ENCODE data around the gene GOLGA6L6. TPM values are rescaled to one million over a fixed set of nuclear protein-coding genes. Genes with fewer than 3 reads are reported as not detected.
"Not testable (repeated sequence)": the region's sequence is repeated elsewhere in the genome, so short reads cannot be mapped to it uniquely, and the experiment has no call there.

Gene GOLGA6L6
- total and polyA plus RNA-seq, 10 of the 15 experiments (the other 5 are each of a cell fraction or from before 2014, with no cell fraction given) = not detected

DNA sequence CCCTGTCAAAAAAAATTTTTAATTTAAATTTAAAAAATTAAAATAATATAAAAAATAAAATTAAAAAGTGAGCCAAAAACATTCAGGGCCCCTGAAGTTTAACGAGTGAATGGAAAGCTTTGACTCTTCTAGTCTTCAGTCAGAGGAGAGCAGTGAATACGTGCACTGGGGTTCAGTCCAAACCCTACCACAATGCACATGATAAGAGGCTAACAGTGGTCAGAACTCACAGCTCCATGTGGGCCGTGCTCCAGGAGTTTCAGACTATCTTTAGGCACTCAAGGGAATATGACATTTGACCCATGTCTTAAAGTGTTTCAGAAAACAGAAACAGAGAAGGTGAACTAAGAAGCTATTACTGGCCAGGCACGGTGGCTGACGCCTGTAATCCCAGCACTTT is 48.6 kb downstream of the GOLGA6L6 start:
- RAD21 ChIA-PET (ENCODE audit: unreplicated experiment); SMC1A ChIA-PET (ENCODE audit: uncharacterized antibody, unreplicated experiment); intact Hi-C loops (cut with micrococcal nuclease; ENCODE audit: unreplicated experiment); in situ Hi-C loops (cut with MboI); ATAC-seq; H4K20me1 ChIP-seq (ENCODE audit: control insufficient read depth, insufficient read depth); H3K9me3 ChIP-seq (replicated peaks; ENCODE audit: control insufficient read depth, insufficient read depth, low read length); H3K36me3 ChIP-seq (ENCODE audit: control insufficient read depth in 2 of 2, insufficient read depth in 2 of 2, low read length in 1 of 2); H3K4me3 ChIP-seq; H3K27ac ChIP-seq (ENCODE audit: control insufficient read depth, insufficient read depth); H3K4me2 ChIP-seq (ENCODE audit: control insufficient read depth, insufficient read depth); H3K4me1 ChIP-seq (ENCODE audit: control insufficient read depth, insufficient read depth, low read length); BruUV-seq (replicated peaks); FAIRE-seq; CTCF ChIA-PET; DNase-seq (ENCODE audit: low read depth, low spot score); H3K9ac ChIP-seq (ENCODE audit: control insufficient read depth, insufficient read depth, low read length); H3K27me3 ChIP-seq (replicated peaks in 1 of 2; ENCODE audit: control insufficient read depth in 2 of 2, insufficient read depth in 2 of 2, low read length in 1 of 2); H2AFZ ChIP-seq (ENCODE audit: control insufficient read depth, low read depth, low read length); H3K79me2 ChIP-seq (ENCODE audit: control insufficient read depth, insufficient read depth, low read length); POLR2A ChIA-PET: not testable (repeated sequence)
- WGBS (ENCODE audit: insufficient coverage, insufficient replicate concordance, low lambda C conversion rate, missing lambda C conversion rate) = 25% methylated on average over 1 of the region's 5 CpGs

DNA sequence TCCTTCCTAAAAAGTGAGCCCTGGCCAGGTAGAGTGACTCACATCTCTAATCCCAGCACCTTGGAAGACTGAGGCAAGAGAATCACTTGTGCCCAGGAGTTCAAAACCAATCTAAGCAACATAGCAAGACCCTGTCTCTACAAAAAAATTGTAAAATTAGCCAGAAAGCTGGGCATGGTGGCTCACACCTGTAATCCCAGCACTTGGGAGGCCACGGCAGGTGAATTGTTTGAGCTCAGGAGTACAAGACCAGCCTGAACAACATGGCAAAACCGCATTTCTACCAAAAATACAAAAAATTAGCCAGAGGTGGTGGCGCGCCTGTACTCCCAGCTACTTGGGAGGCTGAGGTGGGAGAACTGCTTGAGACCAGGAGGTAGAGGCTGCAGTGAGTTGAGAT is 49.0 kb downstream of the GOLGA6L6 start:
- H3K4me3 ChIP-seq; H3K9ac ChIP-seq (ENCODE audit: control insufficient read depth, insufficient read depth, low read length); H3K36me3 ChIP-seq (ENCODE audit: control insufficient read depth in 2 of 2, insufficient read depth in 2 of 2, low read length in 1 of 2); H3K27ac ChIP-seq (ENCODE audit: control insufficient read depth, insufficient read depth); DNase-seq (ENCODE audit: low read depth, low spot score); CTCF ChIA-PET; H3K79me2 ChIP-seq (ENCODE audit: control insufficient read depth, insufficient read depth, low read length); H3K4me2 ChIP-seq (ENCODE audit: control insufficient read depth, insufficient read depth); SMC1A ChIA-PET (ENCODE audit: uncharacterized antibody, unreplicated experiment); H3K27me3 ChIP-seq (replicated peaks in 1 of 2; ENCODE audit: control insufficient read depth in 2 of 2, insufficient read depth in 2 of 2, low read length in 1 of 2); ATAC-seq; intact Hi-C loops (cut with micrococcal nuclease; ENCODE audit: unreplicated experiment); FAIRE-seq; H3K9me3 ChIP-seq (replicated peaks; ENCODE audit: control insufficient read depth, insufficient read depth, low read length); H4K20me1 ChIP-seq (ENCODE audit: control insufficient read depth, insufficient read depth); RAD21 ChIA-PET (ENCODE audit: unreplicated experiment); in situ Hi-C loops (cut with MboI); BruUV-seq (replicated peaks); POLR2A ChIA-PET; H3K4me1 ChIP-seq (ENCODE audit: control insufficient read depth, insufficient read depth, low read length); H2AFZ ChIP-seq (ENCODE audit: control insufficient read depth, low read depth, low read length): not testable (repeated sequence)
- WGBS (ENCODE audit: insufficient coverage, insufficient replicate concordance, low lambda C conversion rate, missing lambda C conversion rate) = 80% methylated on average over 1 of the region's 4 CpGs

DNA sequence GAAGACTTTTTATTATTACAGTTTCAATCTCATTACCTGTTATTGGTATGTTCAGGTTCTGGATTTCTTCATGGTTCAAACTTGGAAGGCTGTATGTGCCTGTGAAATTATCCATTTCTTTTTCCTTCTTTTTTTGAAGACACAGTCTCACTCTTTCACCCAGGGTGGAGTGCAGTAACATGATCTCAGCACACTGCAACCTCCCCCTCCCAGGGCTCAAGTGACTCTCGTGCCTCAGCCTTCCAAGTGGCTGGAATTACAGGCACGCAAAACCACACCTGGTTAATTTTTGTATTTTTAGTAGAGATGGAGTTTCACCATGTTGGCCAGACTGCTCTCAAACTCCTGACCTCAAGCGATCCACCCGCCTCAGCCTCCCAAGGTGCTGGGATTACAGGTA is 52.3 kb downstream of the GOLGA6L6 start:
- BruUV-seq (replicated peaks); CTCF ChIA-PET; H3K9me3 ChIP-seq (replicated peaks; ENCODE audit: control insufficient read depth, insufficient read depth, low read length); FAIRE-seq; H3K9ac ChIP-seq (ENCODE audit: control insufficient read depth, insufficient read depth, low read length); H4K20me1 ChIP-seq (ENCODE audit: control insufficient read depth, insufficient read depth); POLR2A ChIA-PET; H2AFZ ChIP-seq (ENCODE audit: control insufficient read depth, low read depth, low read length); H3K27me3 ChIP-seq (replicated peaks in 1 of 2; ENCODE audit: control insufficient read depth in 2 of 2, insufficient read depth in 2 of 2, low read length in 1 of 2); H3K36me3 ChIP-seq (ENCODE audit: control insufficient read depth in 2 of 2, insufficient read depth in 2 of 2, low read length in 1 of 2); intact Hi-C loops (cut with micrococcal nuclease; ENCODE audit: unreplicated experiment); H3K79me2 ChIP-seq (ENCODE audit: control insufficient read depth, insufficient read depth, low read length); H3K27ac ChIP-seq (ENCODE audit: control insufficient read depth, insufficient read depth); H3K4me3 ChIP-seq; H3K4me2 ChIP-seq (ENCODE audit: control insufficient read depth, insufficient read depth); H3K4me1 ChIP-seq (ENCODE audit: control insufficient read depth, insufficient read depth, low read length); RAD21 ChIA-PET (ENCODE audit: unreplicated experiment); in situ Hi-C loops (cut with MboI); ATAC-seq; SMC1A ChIA-PET (ENCODE audit: uncharacterized antibody, unreplicated experiment); DNase-seq (ENCODE audit: low read depth, low spot score): not testable (repeated sequence)
- WGBS (ENCODE audit: insufficient coverage, insufficient replicate concordance, low lambda C conversion rate, missing lambda C conversion rate) = 100% methylated on average over 2 of the region's 4 CpGs

Small RNA genes lying within 50 kb of the gene (small RNA-seq; reads per million reads assigned to genes)
- not detected for gene RN7SL759P

Measured in GM12878 (cell line).